ENCODE measurements around the gene VPS54.
A peak's percentile ranks its signal among the peaks of the same experiment; 100 is the strongest.

GRCh38 chr2:64017811-64018700, 1.2 kb downstream of the VPS54 start:
- no peak for TF ChIP-seq POLR2AphosphoS5 (IDR thresholded peaks at IDR 0.05; ENCODE audit: low read depth, low read length)
- TF ChIP-seq REST (IDR thresholded peaks at IDR 0.05; ENCODE audit: insufficient read depth in 1 of 2, low read depth in 2 of 2, low read length in 2 of 2), result no peak
- TF ChIP-seq SIN3A (IDR thresholded peaks at IDR 0.05; ENCODE audit: borderline replicate concordance, insufficient read depth, low read length), result no peak
- TF ChIP-seq TAF1 (IDR thresholded peaks at IDR 0.05; ENCODE audit: borderline replicate concordance, insufficient read depth, low read length), result peak; percentile 10; the same call in 1 of the 2 replicates
- TF ChIP-seq FOXP2 (optimal IDR thresholded peaks at IDR 0.05; ENCODE audit: borderline replicate concordance, extremely low read depth, extremely low read length, insufficient read depth), result no peak
